GM12873 (cell line): ENCODE data around the gene RBM24.

Experiments used
- CTCF ChIP-seq: IDR thresholded peaks from 2 replicates; pipeline ENCODE4 v1.5.1; 2012; ENCODE audit warnings: low read depth, mild to moderate bottlenecking, moderate library complexity, low read length, control low read depth; ENCODE audit not compliant: insufficient read depth; ENCODE audit errors: missing control alignments

Gene RBM24

GRCh38 chr6:17289630-17290061, 8.5 kb downstream of the RBM24 start:
- TF ChIP-seq CTCF, result no peak

- no peak for TF ChIP-seq CTCF
Measured at GRCh38 chr6:17291778-17292177, 10.6 kb downstream of the RBM24 start.

GRCh38 chr6:17292600-17293133, 11.5 kb downstream of the RBM24 start:
- TF ChIP-seq CTCF, result no peak

GRCh38 chr6:17293395-17293794, 12.2 kb downstream of the RBM24 start:
- no peak for TF ChIP-seq CTCF

- TF ChIP-seq CTCF, result no peak
Measured at GRCh38 chr6:17297271-17298080, 16.3 kb downstream of the RBM24 start.

- no peak for TF ChIP-seq CTCF
Measured at GRCh38 chr6:17298257-17298656, 17.1 kb downstream of the RBM24 start.

- TF ChIP-seq CTCF, result no peak
Measured at GRCh38 chr6:17299222-17299621, 18.1 kb downstream of the RBM24 start.
